HFFc6 (cell line): Measurements from ENCODE around the gene CRYBB3. TPM values are rescaled to one million over a fixed set of nuclear protein-coding genes. Genes with fewer than 3 reads are reported as not detected.

ENCODE experiments used
- DNase-seq: peaks from one replicate; pipeline ENCODE4 v3.0.0-alpha.2; 2018
- H3K27ac Mint-ChIP-seq: 2 replicates; pipeline ENCODE4 v1.8.0; 2020; ENCODE audit warnings: mild to moderate bottlenecking, mixed read lengths
- H3K27me3 Mint-ChIP-seq: 2 replicates; pipeline ENCODE4 v1.8.0; 2021; ENCODE audit warnings: mild to moderate bottlenecking, moderate library complexity, mixed read lengths; ENCODE audit not compliant: insufficient read depth
- H3K36me3 Mint-ChIP-seq: 2 replicates; pipeline ENCODE4 v1.8.0; 2021; ENCODE audit warnings: low read depth, mixed read lengths
- H3K4me1 Mint-ChIP-seq: 2 replicates; pipeline ENCODE4 v1.8.0; 2020; ENCODE audit warnings: low read depth, mixed read lengths
- H3K4me3 Mint-ChIP-seq: 2 replicates; pipeline ENCODE4 v1.8.0; 2020; ENCODE audit warnings: mild to moderate bottlenecking, moderate library complexity, mixed read lengths
- H3K9me3 Mint-ChIP-seq: 2 replicates; pipeline ENCODE4 v1.8.0; 2020; ENCODE audit warnings: mild to moderate bottlenecking, mixed read lengths
- CTCF ChIP-seq: fragments of 200-600 bp; sonication (generic); IDR thresholded peaks from 2 replicates; pipeline ENCODE4 v1.5.0; 2021; ENCODE audit warnings: antibody characterized with exemption, mild to moderate bottlenecking
- total RNA-seq, 6 experiments: library from RNA; stranded (reverse); fragmentation: NEBNext Ultra II Directional; extraction: Animal tissue kit (Norgen Biotek cat#: 25700); gene quantifications; 2 replicates in 1 of 6; 3 replicates in 5 of 6; pipeline ENCODE4 v1.2.3, GENCODE V29; 2021

The CRYBB3 gene
- total RNA-seq, 6 experiments from 2014 or later: not detected

DNA sequence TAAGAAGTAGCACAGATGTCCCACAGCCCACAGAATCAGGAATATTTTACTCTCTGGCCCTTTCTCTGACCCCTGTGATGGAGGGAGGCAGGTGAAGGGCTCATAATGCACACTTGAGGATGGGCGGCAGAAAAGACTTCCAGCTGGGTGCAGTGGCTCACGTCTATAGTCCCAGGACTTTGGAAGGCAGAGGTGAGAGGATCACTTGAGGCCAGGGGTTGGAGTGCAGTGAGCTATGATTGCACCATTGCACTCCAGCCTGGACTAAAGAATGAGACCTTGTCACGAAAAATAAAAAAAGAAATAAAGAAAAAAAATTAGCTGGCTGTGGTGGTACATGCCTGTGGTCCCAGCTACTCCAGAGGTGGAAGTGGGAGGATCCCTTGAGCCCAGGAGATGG, 13.5 kb upstream of the CRYBB3 start:
- Mint-ChIP-seq H3K4me1 (no peaks in the 10 kb centered on the region), H3K4me3 (no peak overlapping the region), H3K27ac (no peak overlapping the region), H3K27me3 (no peaks in the 10 kb centered on the region), H3K36me3 (no peaks in the 10 kb centered on the region), H3K9me3 (peaks cover 26% of the 10 kb centered on the region)
- TF ChIP-seq CTCF: no peak
- DNase-seq: no peak

- Mint-ChIP-seq H3K4me3 (no peak overlapping the region), H3K27me3 (no peaks in the 10 kb centered on the region), H3K9me3 (peaks cover 27% of the 10 kb centered on the region), H3K36me3 (no peaks in the 10 kb centered on the region), H3K4me1 (no peaks in the 10 kb centered on the region), H3K27ac (no peak overlapping the region)
- no peak for DNase-seq
- TF ChIP-seq CTCF: no peak
Measured at GRCh38 chr22:25187469-25187868, 12.2 kb upstream of the CRYBB3 start.

DNA sequence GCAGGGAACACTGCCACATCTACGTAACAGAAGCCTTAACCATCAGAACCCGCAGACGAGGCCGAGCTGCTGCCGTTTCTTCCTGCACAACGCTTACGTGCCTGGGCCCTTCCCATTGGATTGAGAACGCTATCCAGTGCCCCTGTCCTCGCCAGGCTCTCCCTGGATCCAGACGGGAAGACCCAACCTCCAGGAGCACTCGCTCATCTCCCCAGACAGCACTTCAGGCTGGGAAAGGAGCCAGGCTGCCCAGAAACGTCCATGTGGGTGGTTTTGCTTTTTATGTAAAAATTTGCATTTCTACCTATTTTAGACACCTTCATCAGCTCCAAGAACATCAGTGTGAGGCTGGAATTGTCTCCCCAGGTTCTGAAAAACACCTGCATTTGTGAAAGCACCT, 7.3 kb upstream of the CRYBB3 start:
- Mint-ChIP-seq H3K36me3 (no peaks in the 10 kb centered on the region; the same call in 1 of the 2 replicates), H3K4me3 (no peak overlapping the region), H3K27ac (no peak overlapping the region), H3K4me1 (no peaks in the 10 kb centered on the region), H3K27me3 (no peaks in the 10 kb centered on the region), H3K9me3 (peaks cover 24% of the 10 kb centered on the region)
- no peak for DNase-seq
- TF ChIP-seq CTCF: no peak

DNA sequence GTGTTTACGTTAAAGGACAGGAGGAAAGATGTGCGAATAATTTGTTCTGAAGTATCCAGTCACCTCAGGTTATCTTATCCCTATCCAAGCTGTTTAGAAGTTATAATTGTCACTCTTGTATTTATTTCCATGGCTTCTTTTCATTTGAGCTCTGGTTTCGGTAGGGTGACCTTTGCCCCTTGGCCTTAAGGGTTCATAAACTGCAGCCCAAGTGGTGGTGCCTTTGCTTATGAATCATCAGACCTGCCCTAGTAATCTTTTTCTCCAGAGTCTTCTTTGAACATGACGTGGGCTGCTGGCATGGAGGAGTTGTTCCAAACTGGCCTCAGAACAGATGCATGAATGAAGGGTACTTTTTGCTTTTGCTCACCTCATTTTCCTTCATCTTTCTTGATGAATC, 6.5 kb upstream of the CRYBB3 start:
- Mint-ChIP-seq H3K4me3 (no peak overlapping the region), H3K9me3 (peaks cover 23% of the 10 kb centered on the region), H3K36me3 (no peaks in the 10 kb centered on the region; the same call in 1 of the 2 replicates), H3K27ac (no peak overlapping the region), H3K27me3 (no peaks in the 10 kb centered on the region), H3K4me1 (no peaks in the 10 kb centered on the region)
- TF ChIP-seq CTCF: no peak
- no peak for DNase-seq

- DNase-seq: no peak
- H3K9me3 Mint-ChIP-seq: peaks cover 23% of the 10 kb centered on the region
- no peak overlapping the region for H3K4me3 Mint-ChIP-seq
- no peak overlapping the region for H3K27ac Mint-ChIP-seq
- H3K36me3 Mint-ChIP-seq: no peaks in the 10 kb centered on the region; the same call in 1 of the 2 replicates
- H3K4me1 Mint-ChIP-seq: no peaks in the 10 kb centered on the region
- TF ChIP-seq CTCF: no peak
- no peaks in the 10 kb centered on the region; the same call in 1 of the 2 replicates for H3K27me3 Mint-ChIP-seq
Measured at GRCh38 chr22:25193548-25193947, 6.1 kb upstream of the CRYBB3 start.

- Mint-ChIP-seq H3K36me3 (no peaks in the 10 kb centered on the region; the same call in 1 of the 2 replicates), H3K27ac (no peak overlapping the region), H3K27me3 (no peaks in the 10 kb centered on the region; the same call in 1 of the 2 replicates), H3K4me3 (no peak overlapping the region), H3K4me1 (no peaks in the 10 kb centered on the region), H3K9me3 (peaks cover 21% of the 10 kb centered on the region)
- TF ChIP-seq CTCF: no peak
- DNase-seq: no peak
Measured at GRCh38 chr22:25196326-25196725, 3.3 kb upstream of the CRYBB3 start.
